Renal cortex interstitium (tissue), 11 donors: ENCODE measurements around the gene DNAJB11. TPM values are rescaled to one million over a fixed set of nuclear protein-coding genes. Genes with fewer than 3 reads are reported as not detected.

Source experiments
- DNase-seq, 11 donors: peaks; one replicate each; pipeline ENCODE4 v3.0.0-alpha.2; 2013; ENCODE audit warnings: low read depth in 9 of 11, low spot score in 4 of 11; ENCODE audit errors: extremely low read depth in 1 of 11
- polyA plus RNA-seq, 3 donors: library from polyadenylated mRNA; unstranded; fragments of 120-200 nt; gene quantifications; one replicate each; pipeline ENCODE4 v1.2.1, GENCODE V29; 2013; ENCODE audit not compliant: insufficient read length in 3 of 3

Gene DNAJB11
- polyA plus RNA-seq, 3 donors, result 70.0 to 73.5 (median 70.2) TPM

DNA sequence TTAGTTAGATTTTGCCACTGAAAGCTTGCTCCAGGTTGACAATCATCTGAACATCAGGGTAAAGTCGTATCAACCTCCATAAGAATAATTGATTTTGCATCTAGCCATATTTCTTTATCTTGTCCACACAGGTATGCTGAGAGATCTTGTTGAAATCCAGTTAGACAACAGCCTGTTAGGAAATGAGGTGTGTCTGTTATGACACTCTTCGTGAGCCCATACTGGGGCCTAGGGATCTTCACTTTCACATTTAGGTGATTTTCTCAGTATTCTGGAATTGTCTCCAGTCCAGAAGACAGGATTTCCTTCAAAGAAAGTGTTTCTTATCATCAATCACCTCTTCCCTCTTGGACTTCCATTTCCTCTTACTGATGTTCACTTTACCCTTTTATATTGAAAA lies 18.1 kb downstream of the DNAJB11 start:
- DNase-seq, result no peak

DNA sequence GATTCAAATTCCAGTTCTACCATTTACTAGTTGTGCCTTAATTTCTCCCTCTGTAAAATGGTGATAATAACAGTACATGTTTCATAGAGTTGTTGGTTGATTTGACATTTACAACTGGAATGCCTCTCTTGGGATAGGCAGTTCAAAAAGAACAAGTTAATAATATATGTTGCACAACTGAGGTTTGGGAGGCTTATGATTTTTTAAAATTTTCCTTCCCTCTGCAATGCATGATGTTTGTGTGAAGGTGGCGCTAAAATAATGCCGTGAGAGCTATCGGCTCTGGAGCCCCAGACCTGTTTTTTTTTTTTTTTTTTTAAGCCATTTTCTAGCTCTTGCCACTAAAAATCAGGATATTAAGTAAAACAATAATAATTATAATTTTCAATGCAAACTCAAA lies 18.6 kb downstream of the DNAJB11 start:
- no peak for DNase-seq

DNA sequence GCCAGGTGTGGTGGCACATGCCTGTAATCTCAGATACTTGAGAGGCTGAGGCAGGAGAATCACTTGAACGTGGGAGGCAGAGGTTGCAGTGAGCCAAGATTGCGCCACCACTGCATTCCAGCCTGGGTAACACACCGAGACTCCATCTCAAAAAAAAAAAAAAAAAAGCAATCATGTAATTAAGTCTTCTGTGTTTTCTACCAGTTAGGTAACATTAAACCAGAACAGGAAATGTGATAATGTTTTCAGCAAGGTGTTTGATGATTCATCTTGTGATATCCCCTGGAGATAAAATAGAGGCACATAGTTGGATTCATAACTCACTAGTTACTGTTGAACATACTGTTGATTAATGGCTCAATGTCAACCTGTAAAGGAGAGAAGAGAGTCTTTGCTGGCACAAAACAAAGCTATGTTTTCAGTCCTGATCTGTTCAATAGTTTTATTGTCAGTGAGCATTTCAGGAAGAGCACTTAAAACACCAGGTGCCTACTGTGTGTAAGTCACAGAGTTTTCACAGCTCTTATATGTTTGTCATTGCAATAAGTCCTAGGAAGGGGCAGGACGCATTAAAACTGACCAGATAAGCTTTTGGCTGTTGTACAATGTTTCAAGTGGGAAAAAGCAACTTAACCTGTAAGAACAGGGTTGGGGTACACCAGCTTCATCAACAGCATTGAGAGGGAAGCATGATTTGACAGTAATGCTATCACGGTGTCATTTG lies 19.5 kb downstream of the DNAJB11 start:
- no peak for DNase-seq

DNA sequence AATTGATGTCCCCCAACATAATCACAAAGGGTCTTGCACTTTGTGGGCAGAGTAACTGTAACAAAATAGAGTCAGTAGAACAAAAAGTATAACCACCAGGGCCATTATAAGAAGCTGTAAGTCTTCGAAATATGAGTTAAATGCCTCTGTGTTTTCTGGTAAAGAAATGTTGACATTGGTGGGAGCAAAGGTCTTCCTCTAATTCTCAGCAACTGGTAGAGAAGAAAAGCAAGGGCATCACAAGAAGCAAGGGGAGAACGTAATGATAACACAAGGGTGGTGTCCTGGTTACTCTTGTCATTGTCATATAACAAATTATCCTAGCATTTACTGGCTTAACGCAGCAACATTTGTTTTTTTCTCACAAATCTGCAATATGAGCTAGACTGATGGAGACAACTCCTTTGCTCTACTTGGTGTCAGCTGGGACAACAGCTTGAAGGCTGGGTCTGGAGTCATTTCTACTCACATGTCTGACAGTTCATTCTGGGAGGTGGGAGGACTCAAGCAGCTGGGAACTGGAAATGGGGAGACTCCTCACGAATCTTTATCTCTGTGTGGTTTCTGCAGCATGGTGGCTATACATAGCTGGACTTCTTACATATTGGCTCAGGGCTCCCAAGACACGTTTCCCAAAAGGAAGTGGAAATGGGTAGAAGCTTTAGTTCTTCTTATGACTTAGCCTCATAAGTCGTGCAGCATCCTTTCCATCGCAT lies 20.2 kb downstream of the DNAJB11 start:
- no peak for DNase-seq

DNA sequence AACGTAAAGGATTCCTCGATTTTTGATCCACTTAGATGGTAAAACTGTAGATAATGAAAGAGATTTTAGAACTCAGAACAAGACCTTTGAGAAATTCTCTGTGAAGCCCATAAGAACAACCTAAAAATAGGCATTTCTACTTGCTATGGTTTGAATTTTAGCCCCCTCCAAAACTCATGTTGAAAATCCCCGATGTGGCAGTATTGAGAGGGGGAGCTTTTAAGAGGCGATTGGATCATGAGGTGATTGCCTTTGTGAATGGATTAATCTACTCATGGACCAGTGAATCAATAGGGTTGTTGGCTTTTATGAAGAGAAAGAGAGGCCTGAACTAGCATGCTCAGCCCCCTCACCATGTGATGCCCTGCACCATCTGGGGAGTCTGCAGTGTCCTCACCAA lies 22.2 kb downstream of the DNAJB11 start:
- no peak for DNase-seq

DNA sequence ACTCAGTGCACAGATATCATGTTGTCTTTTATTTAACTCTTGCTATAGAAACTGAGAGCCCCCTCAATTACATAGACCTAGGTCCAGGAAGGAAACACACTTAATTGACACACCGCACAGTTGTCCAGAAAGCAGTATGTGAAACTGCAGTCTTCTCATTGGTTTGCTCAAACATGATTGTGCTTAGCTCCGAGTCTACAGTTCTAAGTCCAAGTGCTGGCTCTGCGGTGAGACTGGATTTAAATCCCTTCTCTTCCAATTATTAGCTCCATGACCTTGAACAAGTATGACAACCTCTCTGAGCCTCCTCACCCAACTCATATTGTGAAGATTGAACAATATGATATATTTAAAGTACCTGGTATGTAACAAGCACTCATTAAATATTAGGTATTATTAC lies 23.3 kb downstream of the DNAJB11 start:
- no peak for DNase-seq

DNA sequence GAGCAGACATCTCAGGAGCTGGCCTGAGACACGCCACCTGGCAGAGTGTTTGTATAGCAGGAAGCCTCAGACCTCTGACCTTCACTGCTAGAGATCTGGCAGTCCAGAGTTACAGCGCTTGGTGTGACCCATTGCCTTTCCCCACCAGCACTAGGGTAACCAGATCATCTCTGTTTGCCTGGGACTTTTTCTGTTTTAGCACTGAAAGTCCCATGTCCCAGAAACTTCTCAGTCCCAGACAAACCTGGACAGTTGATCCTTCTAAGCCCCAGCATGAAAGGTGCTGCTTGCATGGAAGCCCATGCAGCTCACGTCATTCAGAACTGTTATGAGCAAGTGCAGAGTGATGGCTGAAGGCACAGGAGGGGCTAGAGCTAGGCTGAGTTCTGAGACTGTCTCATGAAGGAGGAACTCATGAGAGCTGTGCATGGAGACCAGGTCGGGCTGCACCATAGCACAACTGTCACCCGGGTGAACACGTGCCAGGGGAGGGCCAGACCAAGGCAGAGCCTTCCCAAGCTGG lies 24.1 kb downstream of the DNAJB11 start:
- no peak for DNase-seq

DNA sequence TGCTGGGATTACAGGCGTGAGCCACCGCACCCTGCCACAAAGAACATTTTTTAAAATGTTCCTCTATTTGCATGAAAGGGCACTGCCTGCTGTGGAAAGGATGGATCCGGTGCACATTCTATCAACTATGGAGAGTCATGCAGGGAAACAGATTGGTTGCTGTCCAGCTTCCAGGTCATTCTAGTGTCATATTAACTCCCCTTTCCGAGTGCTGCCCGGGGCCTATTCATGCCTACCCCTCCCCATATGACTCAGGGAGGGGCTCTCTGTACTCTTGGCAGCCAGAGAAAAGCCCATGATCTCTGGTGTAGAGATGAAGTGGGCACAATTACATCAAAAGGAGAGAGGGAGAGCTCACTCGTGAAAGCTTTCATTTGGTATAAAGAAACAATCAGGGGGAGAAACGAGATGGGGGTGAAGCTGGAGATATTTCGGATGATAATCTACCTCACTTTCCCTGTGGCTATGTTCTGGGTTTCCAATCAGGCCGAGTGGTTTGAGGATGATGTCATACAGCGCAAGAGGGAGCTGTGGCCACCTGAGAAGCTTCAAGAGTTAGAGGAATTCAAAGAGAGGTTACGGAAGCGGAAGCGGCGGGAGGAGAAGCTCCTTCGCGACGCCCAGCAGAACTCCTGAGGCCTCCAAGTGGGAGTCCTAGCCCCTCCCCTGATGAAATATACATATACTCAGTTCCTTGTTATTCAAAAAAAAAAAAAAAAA lies 26.2 kb downstream of the DNAJB11 start:
- peak in 4 of 11 donors; percentile 6 to 32 (median 22) for DNase-seq

DNA sequence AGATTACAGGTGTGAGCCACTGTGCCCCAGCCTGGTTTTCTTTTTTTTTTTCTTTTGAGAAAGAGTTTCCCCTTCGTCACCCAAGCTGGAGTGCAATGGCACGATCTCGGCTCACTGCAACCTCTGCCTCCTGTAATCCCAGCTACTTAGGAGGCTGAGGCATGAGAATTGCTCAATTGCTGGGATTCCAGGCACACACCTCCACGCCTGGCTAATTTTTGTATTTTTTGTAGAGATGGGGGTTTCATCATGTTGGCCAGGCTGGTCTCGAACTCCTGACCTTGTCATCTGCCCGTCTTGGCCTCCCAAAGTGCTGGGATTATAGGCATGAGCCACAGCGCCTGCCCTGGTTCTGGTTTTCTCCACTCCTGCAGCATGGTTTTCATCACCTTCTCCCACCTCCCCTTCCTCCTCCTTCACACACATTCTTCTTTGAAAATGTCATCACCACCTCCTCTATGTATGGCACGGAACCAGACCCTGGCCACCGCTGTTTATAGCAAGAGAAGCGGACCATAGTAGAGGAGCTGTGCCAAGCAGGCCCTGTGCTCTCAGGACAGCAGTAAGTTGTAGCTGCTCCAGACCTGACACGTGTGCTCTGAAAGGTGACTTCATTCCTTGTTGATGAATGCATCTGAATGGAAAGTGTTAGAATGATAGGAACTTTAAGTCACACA lies 27.7 kb downstream of the DNAJB11 start:
- no peak for DNase-seq

DNA sequence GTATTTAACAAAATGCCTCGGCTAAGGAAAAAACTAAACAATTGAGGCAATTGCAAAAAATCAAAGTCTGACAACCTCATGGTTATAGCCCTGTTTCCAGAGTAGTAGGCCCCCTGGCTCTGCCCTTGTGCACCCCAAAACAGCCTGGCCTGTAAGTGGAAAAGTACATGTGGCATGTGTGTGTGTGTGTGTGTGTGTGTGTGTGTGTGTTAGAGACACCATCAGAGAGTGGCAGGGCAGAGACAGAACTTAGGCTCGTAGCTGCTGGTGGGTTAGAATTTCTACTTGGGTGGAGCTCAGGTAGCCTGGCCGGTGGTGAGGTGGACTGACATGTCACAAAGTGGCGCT lies 28.2 kb downstream of the DNAJB11 start:
- DNase-seq, result no peak

DNA sequence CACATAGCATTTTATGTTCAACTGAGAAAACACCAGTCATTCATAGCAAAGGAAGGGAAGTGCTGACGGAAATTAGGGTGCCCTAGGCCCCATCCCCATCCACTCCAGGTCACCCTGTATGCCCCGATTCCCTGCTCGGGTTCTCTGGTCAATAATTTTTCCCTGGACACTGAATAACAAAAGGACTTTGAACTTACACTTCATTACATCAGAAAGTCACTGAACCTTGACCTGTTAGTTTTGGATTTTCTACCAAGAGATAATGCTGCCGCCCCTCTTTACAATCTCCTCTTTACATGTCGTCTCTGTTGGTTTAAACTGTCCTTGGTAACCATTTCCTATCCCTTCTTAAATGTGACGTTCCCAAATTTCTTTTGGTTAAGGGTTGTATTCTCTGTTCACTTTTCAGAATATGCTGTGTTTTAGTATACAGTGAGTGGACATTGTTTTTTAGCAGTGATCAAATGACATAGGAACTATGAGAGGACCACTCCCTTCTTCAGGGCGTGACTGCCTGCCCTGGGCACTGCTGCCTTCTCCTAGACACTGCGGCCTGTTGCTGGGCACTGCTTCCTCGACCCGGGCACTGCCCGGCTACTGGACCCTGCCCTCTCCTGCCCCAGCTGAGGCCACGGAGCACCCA lies 28.7 kb downstream of the DNAJB11 start:
- DNase-seq, result no peak

DNA sequence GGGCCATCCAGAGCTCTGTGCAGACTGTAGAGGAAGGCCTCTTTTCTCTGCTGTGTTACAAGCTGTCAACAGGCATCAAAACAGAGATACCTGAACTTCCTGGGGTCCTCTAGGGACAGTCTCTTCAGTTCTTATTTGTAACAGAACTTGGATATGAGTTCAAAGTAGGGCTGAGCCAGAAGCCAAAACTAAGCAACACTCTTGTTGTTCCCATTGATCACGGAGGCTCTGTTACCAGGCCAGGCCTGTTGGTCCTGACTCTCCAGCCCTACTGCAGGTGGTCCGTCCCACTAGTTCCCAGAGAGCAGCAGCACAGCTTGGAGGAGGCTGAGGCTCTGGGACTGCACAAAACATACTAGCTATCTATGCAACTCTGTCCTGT lies 29.3 kb downstream of the DNAJB11 start:
- no peak for DNase-seq

DNA sequence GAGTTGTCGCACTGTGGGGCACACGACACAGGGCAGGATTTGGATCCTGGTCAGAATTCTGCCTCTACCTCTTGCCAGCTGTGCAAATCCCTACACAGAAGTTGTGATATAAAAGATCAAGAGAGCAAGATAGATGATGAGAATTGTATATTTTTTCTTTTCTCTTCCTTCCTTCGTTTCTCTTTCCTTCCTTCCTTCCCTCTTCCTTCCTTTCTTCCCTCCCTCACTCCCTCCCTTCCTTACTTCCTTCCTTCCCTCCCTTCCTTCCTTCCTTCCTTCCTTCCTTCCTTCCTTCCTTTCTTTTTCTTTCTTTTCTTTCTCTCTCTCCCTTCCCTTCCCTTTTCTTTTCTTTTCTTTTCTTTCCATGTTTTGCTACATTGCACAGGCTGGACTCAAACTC lies 30.4 kb downstream of the DNAJB11 start:
- no peak for DNase-seq

DNA sequence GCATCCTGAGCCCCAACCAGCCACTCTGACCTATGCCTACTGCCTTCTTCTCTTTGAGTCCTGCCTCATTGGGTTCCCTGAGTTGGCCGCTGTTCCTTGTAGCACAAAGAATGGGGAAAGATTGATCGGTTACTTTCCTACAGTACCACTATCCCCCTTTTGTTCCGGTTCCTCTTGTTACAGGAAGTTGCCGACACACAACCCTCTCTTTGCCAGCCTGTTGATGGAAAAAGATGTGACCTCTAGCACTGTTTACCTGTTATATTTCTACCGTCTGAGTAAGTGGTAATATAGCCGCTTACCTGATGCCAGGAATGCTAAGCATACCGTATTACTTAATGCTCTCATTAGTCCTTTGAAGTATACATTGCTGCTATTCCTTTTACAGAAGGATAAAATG lies 32.6 kb downstream of the DNAJB11 start:
- no peak for DNase-seq

DNA sequence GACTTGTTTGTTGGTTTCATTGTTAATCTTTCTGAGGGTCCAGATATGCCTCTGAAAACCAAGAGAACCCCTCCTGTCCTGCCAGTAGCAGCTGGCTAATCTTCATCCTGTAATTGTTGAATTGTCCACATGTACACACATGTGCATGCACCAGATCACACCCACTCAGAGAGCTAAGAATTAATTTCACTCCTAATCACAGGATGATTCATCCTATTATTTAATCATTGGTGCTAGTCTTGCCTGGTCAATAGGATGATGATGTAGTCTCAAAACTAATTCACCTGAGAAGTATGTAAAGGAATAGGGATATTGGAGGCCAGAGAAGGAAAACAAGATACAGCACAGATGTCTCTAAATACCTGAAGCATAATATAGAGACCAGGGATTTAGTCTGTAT lies 34.6 kb downstream of the DNAJB11 start:
- no peak for DNase-seq

DNA sequence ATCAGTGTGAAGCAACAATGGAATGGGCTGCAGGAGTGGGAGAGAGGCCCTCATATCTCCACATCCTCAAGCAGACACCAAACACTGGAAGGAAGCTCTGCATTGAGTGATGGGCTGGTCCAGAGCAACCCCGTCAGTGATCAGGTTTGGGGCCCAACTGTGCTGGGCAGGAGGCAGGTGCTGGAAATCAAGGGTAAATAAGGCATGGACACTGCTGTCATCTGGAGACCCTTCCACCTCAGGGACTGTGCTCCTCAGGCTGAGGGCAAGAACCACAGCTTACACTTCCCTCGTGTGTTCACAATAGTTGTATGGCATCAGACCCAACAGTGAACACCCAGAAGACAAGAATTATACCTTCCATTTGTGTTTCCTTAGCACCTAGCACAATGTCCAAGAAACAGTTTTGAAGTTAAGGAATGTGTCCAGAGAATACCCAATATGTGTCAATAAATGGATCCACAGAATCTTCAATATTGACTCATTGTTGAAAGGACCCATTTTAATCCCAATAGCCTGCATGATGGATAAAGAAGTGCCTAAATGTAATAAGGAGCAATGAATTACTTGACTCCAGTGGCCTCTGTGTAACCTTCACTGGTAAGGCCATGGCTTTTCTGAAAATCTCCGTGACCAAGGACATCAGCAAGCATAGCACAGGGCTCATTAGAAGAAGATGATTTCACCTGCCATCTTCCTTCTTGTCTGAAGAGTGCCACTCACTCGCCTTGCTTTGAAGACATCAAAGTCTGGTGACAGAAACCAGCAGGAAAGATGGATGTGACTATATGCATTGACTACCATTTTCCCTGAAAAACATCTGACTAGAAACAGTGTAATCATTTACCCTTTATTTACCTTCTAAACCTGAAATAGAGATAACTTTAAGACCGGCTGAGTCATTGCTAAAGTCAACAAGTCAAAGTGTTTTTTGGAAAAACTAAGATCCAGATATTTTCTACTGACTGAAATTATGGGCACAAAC lies 35.3 kb downstream of the DNAJB11 start:
- DNase-seq, result no peak

DNA sequence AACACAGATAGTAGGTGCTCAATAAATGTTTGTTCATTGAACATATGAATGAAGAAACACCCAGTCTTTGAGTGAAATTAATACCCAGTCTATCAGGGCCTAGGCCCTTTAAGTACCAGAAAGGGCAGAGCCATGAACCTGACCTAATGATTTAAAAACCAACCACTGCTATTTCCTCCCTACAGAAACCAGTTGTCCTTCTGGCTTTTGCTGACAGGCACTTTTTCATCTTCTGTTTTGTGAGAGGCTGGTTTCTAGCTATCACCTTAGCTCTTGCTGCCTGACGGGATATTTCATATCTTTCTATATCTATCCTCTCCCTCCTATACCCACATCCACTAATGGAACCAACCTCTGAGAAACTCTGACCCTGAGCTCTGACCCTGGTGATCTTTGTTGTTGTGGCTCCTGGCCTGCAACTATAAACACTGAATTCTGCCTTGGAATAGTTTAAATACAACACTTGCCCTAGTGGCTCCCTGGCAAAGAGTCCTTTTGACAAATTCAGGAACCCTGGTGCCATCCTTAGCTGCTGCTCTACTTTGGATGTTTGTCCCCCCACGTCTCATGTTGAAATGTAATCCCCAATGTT lies 38.2 kb downstream of the DNAJB11 start:
- no peak for DNase-seq
